K562 (cell line): Measurements from ENCODE around the gene GSTM1. TPM values are rescaled to one million over a fixed set of nuclear protein-coding genes. Genes with fewer than 3 reads are reported as not detected.

Source experiments
- ATAC-seq: fragments of 200-7000 bp; cut with Tn5 transposase; 3 replicates; pipeline ENCODE4 v1.9.1; 2020; ENCODE audit warnings: moderate library complexity
- BruUV-seq: library from RNA; stranded (reverse); fragments of 400-500 nt; replicated peaks from 2 replicates; lab custom pipeline; 2021; lab: Mats Ljungman, UMichigan
- CTCF ChIA-PET: fragments of 300-600 bp; formaldehyde crosslinking; extraction: SDS; loops from one replicate; lab custom pipeline; 2021; ENCODE audit warnings: low intra/inter-chr PET ratio; lab: Yijun Ruan, JAX
- POLR2A ChIA-PET: fragments of 300-600, 350-650 bp; sonication (Branson Sonifier 250); formaldehyde crosslinking; extraction: SDS; loops from one replicate; lab custom pipeline; 2021; ENCODE audit warnings: antibody characterized with exemption, inconsistent platforms; lab: Yijun Ruan, JAX
- DNase-seq, 4 experiments: peaks; one replicate each; pipeline versions ENCODE4 v3.0.0 to v3.0.0-alpha.2; 2011 to 2018; ENCODE audit warnings: low spot score in 3 of 4, mixed read lengths in 3 of 4; ENCODE audit errors: extremely low read depth in 1 of 4
- FAIRE-seq: peaks from 2 replicates; lab custom pipeline; 2011; peaks lifted over from hg19 to GRCh38; lab: Jason Lieb, UNC
- H2AFZ ChIP-seq: 2 replicates; pipeline ENCODE4 v1.6.0; 2011; ENCODE audit warnings: low read depth, low read length, control low read depth, inconsistent platforms
- H3K27ac ChIP-seq: fragments of 200-600 bp; 3 replicates; pipeline ENCODE4 v1.8.0; 2011; ENCODE audit warnings: low read depth, mild to moderate bottlenecking, control low read depth, inconsistent platforms, low read length, moderate library complexity, mixed read lengths; ENCODE audit errors: extremely low read depth
- H3K27me3 ChIP-seq, 2 experiments: fragments of 300-600 bp in 1 of 2; 2 replicates in 1 of 2; 3 replicates in 1 of 2; pipeline versions ENCODE4 v1.6.0 to v1.8.0; 2011; ENCODE audit warnings: inconsistent platforms in 2 of 2, low read length in 2 of 2, mild to moderate bottlenecking in 1 of 2, mixed read lengths in 1 of 2, moderate library complexity in 1 of 2; ENCODE audit not compliant: control insufficient read depth in 2 of 2, insufficient read depth in 2 of 2
- H3K36me3 ChIP-seq: fragments of 300-600 bp; 3 replicates; pipeline ENCODE4 v1.8.0; 2011; ENCODE audit warnings: mild to moderate bottlenecking, low read length, inconsistent platforms; ENCODE audit not compliant: control insufficient read depth, insufficient read depth
- H3K4me1 ChIP-seq, 2 experiments: fragments of 200-600 bp in 1 of 2; replicated peaks in 1 of 2; 2 replicates in 1 of 2; 3 replicates in 1 of 2; pipeline versions ENCODE4 v1.5.1 to v1.8.0; 2011; ENCODE audit warnings: inconsistent platforms in 2 of 2, low read length in 2 of 2, mild to moderate bottlenecking in 1 of 2, mixed read lengths in 1 of 2, moderate library complexity in 1 of 2; ENCODE audit not compliant: control insufficient read depth in 2 of 2, insufficient read depth in 2 of 2
- H3K4me2 ChIP-seq: 2 replicates; pipeline ENCODE4 v1.6.1; 2011; ENCODE audit warnings: low read length, control low read depth, inconsistent platforms, mixed read lengths; ENCODE audit not compliant: insufficient read depth
- H3K4me3 ChIP-seq: fragments of 200-600 bp; sonication (generic), shearing (Covaris generic); 2 replicates; pipeline ENCODE4 v1.5.1; 2016; ENCODE audit warnings: control low read depth, inconsistent platforms
- H3K79me2 ChIP-seq: fragments of 200-600 bp; 3 replicates; pipeline ENCODE4 v1.8.0; 2011; ENCODE audit warnings: low read length, inconsistent platforms; ENCODE audit not compliant: control insufficient read depth, insufficient read depth
- H3K9ac ChIP-seq, 2 experiments: 2 replicates each; pipeline versions ENCODE4 v1.6.0 to v1.6.1; 2011; ENCODE audit warnings: low read depth in 2 of 2, low read length in 2 of 2, control low read depth in 1 of 2, inconsistent platforms in 1 of 2, mild to moderate bottlenecking in 1 of 2, mixed read lengths in 1 of 2; ENCODE audit not compliant: insufficient read depth in 1 of 2
- H3K9me1 ChIP-seq: one replicate; pipeline ENCODE4 v1.6.0; 2011; ENCODE audit warnings: inconsistent platforms, mild to moderate bottlenecking, low read length, moderate library complexity; ENCODE audit not compliant: control insufficient read depth, insufficient read depth
- H3K9me3 ChIP-seq: replicated peaks from 2 replicates; pipeline ENCODE4 v1.5.1; 2011; ENCODE audit warnings: low read depth, low read length, inconsistent platforms; ENCODE audit not compliant: control insufficient read depth, insufficient read depth
- H4K20me1 ChIP-seq: replicated peaks from 2 replicates; pipeline ENCODE4 v1.6.1; 2011; ENCODE audit warnings: low read length, inconsistent platforms, mixed read lengths; ENCODE audit not compliant: control insufficient read depth, insufficient read depth
- EHMT2 ChIP-seq: fragments of 450-650 bp; IDR thresholded peaks from 2 replicates; pipeline ENCODE4 v1.6.1; 2018; ENCODE audit warnings: antibody characterized with exemption
- HNRNPLL ChIP-seq: fragments of 200-400 bp; formaldehyde crosslinking; IDR thresholded peaks from 2 replicates; pipeline ENCODE4 v1.6.1; 2017; ENCODE audit warnings: low read length, low read depth, mild to moderate bottlenecking; ENCODE audit not compliant: poor library complexity, severe bottlenecking
- RB1 ChIP-seq: fragments of 450-650 bp; IDR thresholded peaks from 2 replicates; pipeline ENCODE4 v1.6.1; 2017; ENCODE audit warnings: low read depth, mild to moderate bottlenecking
- SIN3A ChIP-seq, 2 experiments: fragments of 150-350 bp in 1 of 2; IDR thresholded peaks; 2 replicates each; pipeline ENCODE4 v1.6.1; 2011 to 2016; ENCODE audit warnings: borderline replicate concordance in 2 of 2, low read depth in 2 of 2, low read length in 2 of 2, mild to moderate bottlenecking in 2 of 2, moderate library complexity in 2 of 2; ENCODE audit not compliant: control insufficient read depth in 1 of 2
- SMAD4 ChIP-seq: fragments of 250-450 bp; sonication (Bioruptor Pico); conservative IDR thresholded peaks from 2 replicates; pipeline ENCODE4 v1.8.0; 2021; ENCODE audit warnings: inconsistent platforms, mild to moderate bottlenecking, moderate library complexity
- ZFX ChIP-seq: sonication (generic); formaldehyde crosslinking; IDR thresholded peaks from 2 replicates; pipeline ENCODE4 v1.8.0; 2022; ENCODE audit warnings: mild to moderate bottlenecking, missing genetic modification reagents, moderate library complexity
- ZNF232 ChIP-seq: sonication (generic); formaldehyde crosslinking; IDR thresholded peaks from 2 replicates; pipeline ENCODE4 v1.8.0; 2022; ENCODE audit warnings: mild to moderate bottlenecking, missing genetic modification reagents
- WGBS: fragments of 100-300 bp; shearing (Covaris generic); methylation state at CpG from one replicate; pipeline ENCODE4 v1.1.6; 2016; ENCODE audit warnings: low coverage, mixed read lengths; ENCODE audit not compliant: insufficient coverage; ENCODE audit errors: missing lambda C conversion rate; 5-methylcytosine and 5-hydroxymethylcytosine counted together
- in situ Hi-C: fragments of 300-500 bp; cut with MboI; formaldehyde crosslinking; loops from 4 replicates; pipeline ENCODE4 v1.15.0; 2018; ENCODE audit warnings: inconsistent platforms, mixed read lengths
- intact Hi-C: fragments of 100-400 bp; cut with micrococcal nuclease; formaldehyde crosslinking; loops from 2 replicates; pipeline ENCODE4 v1.14.2; 2022
- polyA plus RNA-seq, 8 experiments: library from polyadenylated mRNA; depleted of rRNA in 4 of 8; stranded (reverse) in 5 of 8; unstranded in 3 of 8; fragments of >200 nt; fragmentation: Nextera tagmentation in 2 of 8; fragmentation: Illumina TruSeq in 1 of 8; extraction: Ambion mirVana in 2 of 8; extraction: Trizol in 1 of 8; gene quantifications; 2 replicates each; pipeline versions ENCODE4 v1.2.1 to v1.2.3, GENCODE V29; 2011 to 2014; ENCODE audit warnings: inconsistent platforms in 1 of 8, missing spikeins in 1 of 8
- total RNA-seq, 7 experiments: library from RNA; depleted of rRNA in 6 of 7; stranded (reverse); fragments of >200 nt in 6 of 7; fragmentation: Illumina TruSeq in 2 of 7; extraction: Trizol in 2 of 7; gene quantifications; 2 replicates each; pipeline versions ENCODE4 v1.2.1 to v1.2.3, GENCODE V29; 2011 to 2021; ENCODE audit warnings: low replicate concordance in 1 of 7
- TF ChIP-seq, protein P1 (sequence below): fragments of 250-450 bp; sonication (Bioruptor Pico); IDR thresholded peaks from 2 replicates; pipeline ENCODE4 v1.8.0; 2022; ENCODE audit warnings: inconsistent platforms
- TF ChIP-seq, protein P2 (sequence below), 2 experiments: fragments of 250-450 bp in 1 of 2; fragments of 450-650 bp in 1 of 2; sonication (Bioruptor Pico) in 1 of 2; IDR thresholded peaks; 2 replicates each; pipeline versions ENCODE4 v1.6.1 to v1.8.0; 2016 to 2021; ENCODE audit warnings: mild to moderate bottlenecking in 2 of 2, moderate library complexity in 2 of 2, missing compliant biosample characterization in 1 of 2, missing genetic modification characterization in 1 of 2
- TF ChIP-seq, protein P3 (sequence below): fragments of 450-650 bp; IDR thresholded peaks from 2 replicates; pipeline ENCODE4 v1.6.1; 2016

GSTM1 gene
- total and polyA plus RNA-seq, 9 of the 15 experiments (the other 6 are each of a cell fraction or from before 2014, with no cell fraction given), result not detected

DNA sequence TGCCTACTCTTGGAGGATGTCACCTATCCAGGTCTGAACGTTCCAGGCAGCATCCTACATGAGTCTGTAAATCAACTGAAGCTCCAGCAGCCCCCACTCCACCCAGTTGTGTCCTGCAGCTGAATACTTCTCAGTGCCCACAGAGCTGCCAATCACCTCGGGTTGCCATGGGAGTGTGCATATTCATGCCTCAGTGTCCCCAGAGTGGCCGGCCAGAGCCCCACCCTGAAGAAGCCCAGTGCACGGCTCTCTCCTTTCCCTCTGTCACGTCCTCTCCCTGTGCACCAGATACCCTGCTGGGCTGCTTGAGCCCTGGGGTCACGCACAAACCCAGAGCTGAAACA, 47.8 kb upstream of the GSTM1 start:
- Histone ChIP-seq H3K4me3 (no peak overlapping the region), H3K79me2 (no peaks in the 10 kb centered on the region), H2AFZ (no peak overlapping the region), H3K27me3 (no peaks in the 10 kb centered on the region; a peak in 1 of 5 replicates), H3K27ac (no peak overlapping the region), H3K9me1 (no peaks in the 10 kb centered on the region), H4K20me1 (no peaks in the 10 kb centered on the region), H3K36me3 (no peaks in the 10 kb centered on the region), H3K4me1 (peaks cover 26 to 50% of the 10 kb centered on the region in 2 experiments), H3K9me3 (no peaks in the 10 kb centered on the region), H3K4me2 (no peak overlapping the region; the same call in 1 of the 2 replicates), H3K9ac (peak overlapping the region in 1 of 2 experiments; percentile 16; a peak in 1 of 4 replicates)
- POLR2A ChIA-PET, result interaction anchor here (0.6 to 6.4 kb wide), 17 partner anchors 9 to 346 kb away, joined by 3 to 44 read pairs (median 5); partner anchors contain the start of genes AHCYL1, AMPD2, GNAI3 and GNAT2
- intact Hi-C loops, result loop anchor here (2.0 to 10.0 kb wide), 3 partner anchors 62 to 475 kb away; partner anchors contain the start of genes AHCYL1 and UBL4B
- FAIRE-seq, result no peak
- no peak for TF ChIP-seq SIN3A (IDR thresholded peaks at IDR 0.05; ENCODE audit: borderline replicate concordance in 2 of 2, control insufficient read depth in 1 of 2, low read depth in 2 of 2, low read length in 2 of 2)
- TF ChIP-seq, protein P1, sequence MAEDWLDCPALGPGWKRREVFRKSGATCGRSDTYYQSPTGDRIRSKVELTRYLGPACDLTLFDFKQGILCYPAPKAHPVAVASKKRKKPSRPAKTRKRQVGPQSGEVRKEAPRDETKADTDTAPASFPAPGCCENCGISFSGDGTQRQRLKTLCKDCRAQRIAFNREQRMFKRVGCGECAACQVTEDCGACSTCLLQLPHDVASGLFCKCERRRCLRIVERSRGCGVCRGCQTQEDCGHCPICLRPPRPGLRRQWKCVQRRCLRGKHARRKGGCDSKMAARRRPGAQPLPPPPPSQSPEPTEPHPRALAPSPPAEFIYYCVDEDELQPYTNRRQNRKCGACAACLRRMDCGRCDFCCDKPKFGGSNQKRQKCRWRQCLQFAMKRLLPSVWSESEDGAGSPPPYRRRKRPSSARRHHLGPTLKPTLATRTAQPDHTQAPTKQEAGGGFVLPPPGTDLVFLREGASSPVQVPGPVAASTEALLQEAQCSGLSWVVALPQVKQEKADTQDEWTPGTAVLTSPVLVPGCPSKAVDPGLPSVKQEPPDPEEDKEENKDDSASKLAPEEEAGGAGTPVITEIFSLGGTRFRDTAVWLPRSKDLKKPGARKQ (CRISPR knock-in tag), result no peak
- no peak for TF ChIP-seq RB1
- no peak for TF ChIP-seq HNRNPLL
- TF ChIP-seq SMAD4, result no peak
- TF ChIP-seq, protein P2, sequence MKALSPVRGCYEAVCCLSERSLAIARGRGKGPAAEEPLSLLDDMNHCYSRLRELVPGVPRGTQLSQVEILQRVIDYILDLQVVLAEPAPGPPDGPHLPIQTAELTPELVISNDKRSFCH (CRISPR knock-in tag; IDR thresholded peaks at IDR 0.05), result no peak
- TF ChIP-seq, protein P2 (tag; IDR thresholded peaks at IDR 0.05), result no peak
- 0 out of 2 replicates have a peak, but pooled peaks have one; percentile 14 for TF ChIP-seq ZFX (CRISPR knock-in tag)
- no peak for TF ChIP-seq ZNF232
- TF ChIP-seq EHMT2, result no peak
- TF ChIP-seq, protein P3, sequence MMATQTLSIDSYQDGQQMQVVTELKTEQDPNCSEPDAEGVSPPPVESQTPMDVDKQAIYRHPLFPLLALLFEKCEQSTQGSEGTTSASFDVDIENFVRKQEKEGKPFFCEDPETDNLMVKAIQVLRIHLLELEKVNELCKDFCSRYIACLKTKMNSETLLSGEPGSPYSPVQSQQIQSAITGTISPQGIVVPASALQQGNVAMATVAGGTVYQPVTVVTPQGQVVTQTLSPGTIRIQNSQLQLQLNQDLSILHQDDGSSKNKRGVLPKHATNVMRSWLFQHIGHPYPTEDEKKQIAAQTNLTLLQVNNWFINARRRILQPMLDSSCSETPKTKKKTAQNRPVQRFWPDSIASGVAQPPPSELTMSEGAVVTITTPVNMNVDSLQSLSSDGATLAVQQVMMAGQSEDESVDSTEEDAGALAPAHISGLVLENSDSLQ, result peak; percentile 35; the same call in 1 of the 2 replicates
- in situ Hi-C loops, result loop anchor here (5.0 to 10.0 kb wide), 3 partner anchors 132 to 375 kb away; no protein-coding TSS in a partner anchor
- no peak for DNase-seq
- peak; percentile 5; the same call in 2 of the 3 replicates for ATAC-seq
- BruUV-seq, result no TSS peak
- CTCF ChIA-PET, result interaction anchor here (1.0 to 6.9 kb wide), 3 partner anchors 94 to 345 kb away, joined by 3 to 77 read pairs (median 3); partner anchors contain the start of gene AHCYL1
- WGBS, result 27% methylated on average over 5 of the region's 6 CpGs
